Suprapubic skin (tissue), 4 donors: Measurements from ENCODE around the gene PSAP. TPM values are rescaled to one million over a fixed set of nuclear protein-coding genes. Genes with fewer than 3 reads are reported as not detected.

Source experiments
- DNase-seq, 2 donors: peaks; one replicate each; pipeline ENCODE4 v3.0.0-alpha.2; 2019; ENCODE audit warnings: low spot score in 2 of 2
- H3K27ac ChIP-seq: fragments of 200-600 bp; sonication (generic); one replicate; pipeline ENCODE4 v1.5.1; 2019
- H3K27me3 ChIP-seq: fragments of 200-600 bp; sonication (generic); one replicate; pipeline ENCODE4 v1.5.1; 2019
- H3K36me3 ChIP-seq: fragments of 200-600 bp; sonication (generic); one replicate; pipeline ENCODE4 v1.5.1; 2019
- H3K4me1 ChIP-seq: fragments of 200-600 bp; sonication (generic); one replicate; pipeline ENCODE4 v1.5.1; 2019
- H3K4me3 ChIP-seq: fragments of 200-600 bp; sonication (generic); one replicate; pipeline ENCODE4 v1.5.1; 2019; ENCODE audit warnings: mild to moderate bottlenecking
- H3K9me3 ChIP-seq: fragments of 200-600 bp; sonication (generic); one replicate; pipeline ENCODE4 v1.5.1; 2019
- CTCF ChIP-seq, 2 donors: fragments of 200-600 bp in 1 of 2; fragments of 450-650 bp in 1 of 2; sonication (generic) in 1 of 2; IDR thresholded peaks; one replicate each; pipeline ENCODE4 v1.5.1; 2016 to 2019; ENCODE audit warnings: antibody characterized with exemption in 2 of 2, mild to moderate bottlenecking in 1 of 2, moderate library complexity in 1 of 2
- EP300 ChIP-seq: sonication (generic); formaldehyde crosslinking; IDR thresholded peaks from one replicate; pipeline ENCODE4 v1.6.1; 2017; ENCODE audit warnings: antibody characterized with exemption
- POLR2A ChIP-seq, 2 donors: fragments of 450-650 bp; IDR thresholded peaks; one replicate each; pipeline ENCODE4 v1.6.1; 2017; ENCODE audit warnings: antibody characterized with exemption in 2 of 2, mild to moderate bottlenecking in 2 of 2, moderate library complexity in 2 of 2
- POLR2AphosphoS5 ChIP-seq, 3 donors: sonication (generic); formaldehyde crosslinking; IDR thresholded peaks; one replicate each; pipeline ENCODE4 v1.6.1; 2017; ENCODE audit warnings: antibody characterized with exemption in 3 of 3
- WGBS: methylation state at CpG from one replicate; pipeline ENCODE4 v1.1.5; 2018; 5-methylcytosine and 5-hydroxymethylcytosine counted together
- total RNA-seq, 4 donors: library from RNA; depleted of rRNA; stranded (reverse); fragments of >200 nt; gene quantifications; one replicate each; pipeline ENCODE4 v1.1.0, GENCODE V29; 2016

PSAP gene
- total RNA-seq, 4 donors from 2014 or later = 391 to 548 (median 468) TPM

- Histone ChIP-seq H3K27me3 (no peaks in the 10 kb centered on the region), H3K27ac (no peak overlapping the region), H3K4me1 (peaks cover 95% of the 10 kb centered on the region), H3K36me3 (no peaks in the 10 kb centered on the region), H3K4me3 (no peak overlapping the region), H3K9me3 (no peaks in the 10 kb centered on the region)
- TF ChIP-seq POLR2AphosphoS5 (IDR thresholded peaks at IDR 0.05) (no peak), EP300 (no peak), POLR2A (IDR thresholded peaks at IDR 0.05) (no peak), CTCF (IDR thresholded peaks at IDR 0.05) (no peak)
- WGBS = 33% methylated on average over 6 of the region's 6 CpGs
- DNase-seq = no peak
Measured at GRCh38 chr10:71840177-71840957, 10.7 kb downstream of the PSAP start.

GRCh38 chr10:71838264-71839211 lies 12.5 kb downstream of the PSAP start:
- WGBS = 53% methylated on average over 14 of the region's 14 CpGs
- peaks cover 89% of the 10 kb centered on the region for H3K4me1 ChIP-seq
- H3K27ac ChIP-seq = peak overlapping the region; percentile 72
- peaks cover 7% of the 10 kb centered on the region for H3K36me3 ChIP-seq
- H3K9me3 ChIP-seq = no peaks in the 10 kb centered on the region
- no peak overlapping the region for H3K4me3 ChIP-seq
- TF ChIP-seq POLR2AphosphoS5 (IDR thresholded peaks at IDR 0.05) (no peak), POLR2A (IDR thresholded peaks at IDR 0.05) (no peak), CTCF (IDR thresholded peaks at IDR 0.05) (no peak), EP300 (no peak)
- DNase-seq = peak in 1 of 2 donors; percentile 53
- H3K27me3 ChIP-seq = no peaks in the 10 kb centered on the region

GRCh38 chr10:71837098-71837827 lies 13.8 kb downstream of the PSAP start:
- peaks cover 13% of the 10 kb centered on the region for H3K36me3 ChIP-seq
- TF ChIP-seq POLR2AphosphoS5 (IDR thresholded peaks at IDR 0.05) = no peak
- peak in 1 of 2 donors; percentile 20 for TF ChIP-seq CTCF (IDR thresholded peaks at IDR 0.05)
- peak in 1 of 2 donors; percentile 44 for DNase-seq
- H3K27ac ChIP-seq = peak overlapping the region; percentile 72
- H3K4me3 ChIP-seq = no peak overlapping the region
- 63% methylated on average over 17 of the region's 17 CpGs for WGBS
- H3K27me3 ChIP-seq = no peaks in the 10 kb centered on the region
- H3K9me3 ChIP-seq = no peaks in the 10 kb centered on the region
- H3K4me1 ChIP-seq = peaks cover 78% of the 10 kb centered on the region

GRCh38 chr10:71836596-71836974 lies 14.5 kb downstream of the PSAP start:
- TF ChIP-seq EP300 (no peak), CTCF (IDR thresholded peaks at IDR 0.05) (no peak), POLR2AphosphoS5 (IDR thresholded peaks at IDR 0.05) (no peak), POLR2A (IDR thresholded peaks at IDR 0.05) (no peak)
- no peaks in the 10 kb centered on the region for H3K9me3 ChIP-seq
- H3K27ac ChIP-seq = peak overlapping the region; percentile 72
- 41% methylated on average over 4 of the region's 4 CpGs for WGBS
- H3K27me3 ChIP-seq = no peaks in the 10 kb centered on the region
- peaks cover 74% of the 10 kb centered on the region for H3K4me1 ChIP-seq
- peaks cover 18% of the 10 kb centered on the region for H3K36me3 ChIP-seq
- peak in 1 of 2 donors; percentile 44 for DNase-seq
- no peak overlapping the region for H3K4me3 ChIP-seq
